ENCODE data around the gene MGAT4B. TPM values are rescaled to one million over a fixed set of nuclear protein-coding genes. Genes with fewer than 3 reads are reported as not detected.

MGAT4B gene
- total RNA-seq, 1 donor from 2014 or later = 185 TPM

GRCh38 chr5:179812997-179813607 lies 6.4 kb upstream of the MGAT4B start:
- no peak for DNase-seq (ENCODE audit: low read depth, low spot score)

- DNase-seq (ENCODE audit: low read depth, low spot score) = no peak
Measured at GRCh38 chr5:179812135-179812825, 5.6 kb upstream of the MGAT4B start.

DNA sequence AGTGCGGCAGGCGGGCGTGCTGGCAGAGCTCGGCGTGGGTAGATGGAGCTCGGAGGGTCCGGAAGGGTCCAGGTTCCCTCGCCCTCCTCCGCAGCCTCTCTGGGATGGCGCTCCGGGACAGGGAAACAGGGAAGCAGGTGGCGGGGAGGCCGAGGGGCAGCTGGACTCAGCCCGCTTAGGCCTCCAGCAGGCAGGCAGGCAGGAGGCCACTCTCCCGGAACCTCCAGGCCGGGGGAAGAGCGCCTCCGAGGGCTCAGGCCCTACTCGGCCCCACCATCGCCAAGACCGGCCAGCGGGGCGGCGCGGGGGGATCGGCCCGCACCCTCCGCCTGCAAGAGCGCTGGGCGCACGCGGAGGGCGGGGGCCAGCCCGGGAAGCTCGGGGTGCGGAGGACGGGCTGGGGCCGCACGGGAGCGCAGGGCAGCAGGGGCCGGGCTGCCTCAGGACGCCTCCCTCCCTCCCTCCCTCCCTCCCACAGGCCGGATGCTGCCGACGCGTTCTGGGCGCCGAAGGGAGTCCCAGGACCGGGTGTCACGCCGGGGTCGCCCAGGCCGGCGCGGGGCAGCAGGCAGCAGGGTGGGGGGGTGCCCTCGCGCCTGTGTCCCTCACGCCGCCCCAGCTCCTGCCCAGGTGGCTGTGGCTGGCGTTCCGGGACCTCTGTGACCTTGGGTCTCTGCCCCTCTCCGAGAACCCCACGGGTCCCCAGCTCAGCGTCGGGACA lies 977 bp downstream of the MGAT4B start:
- DNase-seq (ENCODE audit: low read depth, low spot score) = no peak

DNA sequence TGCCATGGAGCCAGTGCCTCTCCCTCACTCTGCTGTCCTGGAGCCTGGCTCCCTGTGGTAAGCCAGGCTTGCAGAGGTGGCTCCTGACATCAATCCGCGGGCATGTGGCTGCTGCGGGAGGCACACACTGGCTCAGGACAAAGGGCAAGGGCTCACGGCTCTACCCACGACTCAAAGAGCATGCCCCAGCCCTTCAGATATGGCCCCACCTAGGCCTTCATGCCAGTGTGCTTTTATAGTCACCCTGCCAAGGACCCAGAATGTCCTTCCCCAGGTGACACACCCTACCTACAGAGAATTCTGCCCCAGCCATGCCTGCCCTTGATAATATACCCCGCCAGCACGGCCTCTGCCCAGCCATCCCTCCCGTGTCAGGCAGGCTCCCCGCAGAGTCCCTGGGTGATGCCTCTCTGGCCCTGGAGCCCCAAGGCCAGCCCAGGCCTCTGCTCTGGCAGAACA lies 1.6 kb downstream of the MGAT4B start:
- DNase-seq (ENCODE audit: low read depth, low spot score) = no peak

GRCh38 chr5:179804555-179804947 lies 2.1 kb downstream of the MGAT4B start:
- no peak for DNase-seq (ENCODE audit: low read depth, low spot score)

GRCh38 chr5:179803651-179804554 lies 2.8 kb downstream of the MGAT4B start:
- no peak for DNase-seq (ENCODE audit: low read depth, low spot score)

- no peak for DNase-seq (ENCODE audit: low read depth, low spot score)
Measured at GRCh38 chr5:179802950-179803562, 3.6 kb downstream of the MGAT4B start.

DNA sequence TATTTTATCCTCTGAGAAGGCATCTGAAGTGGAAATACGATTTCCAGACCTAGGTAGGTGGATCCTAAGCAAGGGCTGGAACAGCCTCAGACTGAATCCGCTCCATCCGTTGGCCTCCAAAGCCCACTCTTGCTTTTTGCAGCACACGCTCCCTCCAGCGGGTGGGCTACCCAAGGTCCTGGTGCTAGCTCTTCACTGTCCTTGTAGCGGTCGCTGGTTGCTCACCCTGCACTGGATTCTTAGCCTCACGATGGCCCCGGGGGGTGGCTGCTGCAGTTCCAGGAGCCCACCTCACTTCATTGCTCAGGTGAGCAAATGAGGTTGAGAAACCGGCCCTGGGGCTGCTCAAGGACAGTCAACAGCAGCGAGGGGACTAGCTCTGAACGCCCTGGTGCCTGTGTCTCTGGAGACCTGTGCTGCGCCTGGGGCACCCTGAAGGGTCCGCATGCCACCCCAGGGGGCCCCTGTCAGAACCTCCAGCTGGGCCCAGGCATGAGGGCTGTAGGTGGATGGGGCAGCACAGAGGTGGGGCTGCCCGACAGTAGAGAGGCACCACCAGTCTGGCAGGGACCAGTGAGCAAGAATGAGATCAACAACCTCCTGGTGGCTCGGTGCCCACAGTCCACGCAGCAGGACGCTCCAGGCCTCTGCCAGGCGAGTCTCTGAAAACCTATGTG lies 4.3 kb downstream of the MGAT4B start:
- DNase-seq (ENCODE audit: low read depth, low spot score) = no peak

- DNase-seq (ENCODE audit: low read depth, low spot score) = no peak
Measured at GRCh38 chr5:179801304-179802206, 5.1 kb downstream of the MGAT4B start.

- no peak for DNase-seq (ENCODE audit: low read depth, low spot score)
Measured at GRCh38 chr5:179800696-179801201, 5.9 kb downstream of the MGAT4B start.

DNA sequence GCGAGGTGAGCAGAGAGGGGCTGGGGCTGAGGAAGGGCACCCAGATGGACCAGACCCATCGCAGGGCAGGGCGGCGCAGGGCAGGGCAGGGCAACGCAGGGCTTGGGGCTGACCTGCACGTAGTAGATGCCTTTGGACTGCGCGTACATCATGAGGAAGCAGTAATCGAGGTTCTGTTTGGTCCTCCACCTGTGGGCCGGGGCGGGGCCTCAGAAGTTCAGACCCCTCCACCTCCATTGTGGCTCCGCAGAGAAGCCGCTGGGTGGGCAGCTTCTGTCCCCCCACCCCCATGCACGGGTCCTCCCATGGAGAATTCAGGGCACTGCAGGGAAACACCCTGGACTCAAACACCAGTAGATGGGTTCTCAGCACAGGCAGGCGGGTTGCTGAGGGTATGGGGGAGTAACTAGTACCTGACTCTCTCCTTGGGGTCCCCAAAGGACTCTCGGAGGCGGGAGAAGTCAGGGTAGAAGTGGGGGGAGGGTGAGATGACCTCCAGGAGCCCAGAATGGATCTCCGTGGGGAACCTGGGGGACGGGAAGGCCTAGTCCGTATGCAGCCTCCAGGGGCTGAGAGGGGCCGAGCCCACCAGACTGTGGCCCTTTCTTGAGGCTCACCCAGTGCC lies 6.5 kb downstream of the MGAT4B start:
- DNase-seq (ENCODE audit: low read depth, low spot score) = no peak

DNA sequence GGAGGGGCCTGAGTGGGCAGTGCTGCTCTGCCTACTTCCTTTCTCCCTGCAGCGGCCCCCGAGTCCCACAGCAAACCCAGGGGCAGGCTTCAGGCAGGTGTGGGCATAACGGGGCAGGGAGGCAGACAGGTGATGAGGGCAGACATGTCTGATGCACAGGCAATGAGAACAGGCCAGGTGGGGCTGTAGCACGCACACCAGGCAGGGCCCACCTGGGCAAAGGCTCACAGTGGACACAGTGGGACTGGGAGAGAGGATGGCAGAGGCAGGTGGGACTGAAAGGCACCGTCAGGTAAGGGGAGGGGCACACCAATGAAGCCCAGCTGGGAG lies 7.1 kb downstream of the MGAT4B start:
- DNase-seq (ENCODE audit: low read depth, low spot score) = no peak

DNA sequence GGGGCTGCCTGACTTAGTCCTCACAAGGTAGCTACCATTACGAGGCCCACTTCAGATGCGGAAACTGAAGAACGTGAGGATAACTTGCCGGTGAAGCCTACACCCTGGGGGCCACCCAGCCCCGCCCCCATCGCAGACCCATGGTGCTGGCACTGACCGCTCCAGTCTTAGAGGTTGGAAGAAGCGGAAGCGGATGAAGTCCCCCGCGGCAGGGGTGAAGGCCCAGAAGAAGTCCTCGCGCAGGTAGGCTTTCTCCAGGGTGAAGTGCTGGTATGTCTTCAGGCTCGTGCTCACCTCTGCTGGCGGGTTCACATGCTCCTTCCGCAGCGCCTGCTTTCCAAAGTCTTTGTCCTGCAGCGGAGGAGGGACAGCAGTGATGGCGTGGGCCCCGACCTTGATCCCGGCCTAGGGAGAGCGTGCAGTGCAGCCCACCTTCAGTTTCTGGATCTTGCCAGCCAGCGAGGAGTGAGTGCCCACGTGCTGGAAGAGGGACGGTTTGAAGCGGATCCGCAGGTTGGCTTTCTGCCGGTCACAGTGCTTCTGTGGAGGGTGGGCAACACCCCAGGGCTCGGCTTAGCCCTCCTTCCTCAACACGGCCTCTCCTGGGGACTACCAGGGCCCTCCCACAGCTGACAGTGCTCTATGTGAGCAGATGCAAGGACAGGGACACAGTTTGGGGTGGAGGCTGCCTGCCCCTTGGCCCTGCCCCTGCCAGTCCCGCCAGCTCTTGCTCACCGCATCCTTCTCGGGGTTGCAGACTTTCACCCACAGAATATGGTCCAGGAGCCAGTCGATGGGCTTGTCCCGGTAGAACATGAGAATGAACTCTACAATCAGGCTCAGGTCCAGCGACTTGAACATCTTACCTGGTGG lies 7.7 kb downstream of the MGAT4B start:
- no peak for DNase-seq (ENCODE audit: low read depth, low spot score)

DNA sequence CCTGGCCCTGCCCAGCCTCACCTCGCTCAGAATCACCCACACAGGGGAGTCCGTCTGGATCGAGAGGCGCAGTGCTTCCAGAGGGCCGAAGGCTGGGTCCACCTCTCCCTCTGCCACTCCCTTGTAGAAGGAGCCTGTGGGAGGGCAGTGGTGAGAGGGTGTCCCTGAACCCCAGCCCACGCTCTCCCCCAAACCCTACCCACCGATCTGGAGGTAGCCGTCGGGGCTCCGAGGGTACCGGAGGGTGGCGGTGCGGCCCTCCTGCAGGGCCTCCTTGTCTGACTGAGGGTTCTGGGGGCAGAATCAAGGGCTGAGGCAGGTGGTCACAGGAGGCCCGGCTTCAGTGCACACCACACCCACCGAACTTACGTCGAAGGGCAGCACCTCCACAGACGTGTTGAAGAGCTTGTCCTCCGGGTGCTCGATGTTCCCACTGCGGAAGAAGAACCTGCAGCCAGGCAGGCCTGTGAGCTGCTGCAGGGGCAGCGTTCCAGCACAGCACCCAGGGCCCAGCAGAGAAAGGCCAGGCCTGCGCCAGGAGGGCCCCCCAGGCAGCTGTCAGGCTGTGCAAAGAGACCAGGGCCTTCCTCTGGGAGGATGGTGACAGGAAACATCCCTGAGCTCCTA lies 8.4 kb downstream of the MGAT4B start:
- no peak for DNase-seq (ENCODE audit: low read depth, low spot score)

GRCh38 chr5:179797741-179798140 lies 8.9 kb downstream of the MGAT4B start:
- DNase-seq (ENCODE audit: low read depth, low spot score) = no peak

DNA sequence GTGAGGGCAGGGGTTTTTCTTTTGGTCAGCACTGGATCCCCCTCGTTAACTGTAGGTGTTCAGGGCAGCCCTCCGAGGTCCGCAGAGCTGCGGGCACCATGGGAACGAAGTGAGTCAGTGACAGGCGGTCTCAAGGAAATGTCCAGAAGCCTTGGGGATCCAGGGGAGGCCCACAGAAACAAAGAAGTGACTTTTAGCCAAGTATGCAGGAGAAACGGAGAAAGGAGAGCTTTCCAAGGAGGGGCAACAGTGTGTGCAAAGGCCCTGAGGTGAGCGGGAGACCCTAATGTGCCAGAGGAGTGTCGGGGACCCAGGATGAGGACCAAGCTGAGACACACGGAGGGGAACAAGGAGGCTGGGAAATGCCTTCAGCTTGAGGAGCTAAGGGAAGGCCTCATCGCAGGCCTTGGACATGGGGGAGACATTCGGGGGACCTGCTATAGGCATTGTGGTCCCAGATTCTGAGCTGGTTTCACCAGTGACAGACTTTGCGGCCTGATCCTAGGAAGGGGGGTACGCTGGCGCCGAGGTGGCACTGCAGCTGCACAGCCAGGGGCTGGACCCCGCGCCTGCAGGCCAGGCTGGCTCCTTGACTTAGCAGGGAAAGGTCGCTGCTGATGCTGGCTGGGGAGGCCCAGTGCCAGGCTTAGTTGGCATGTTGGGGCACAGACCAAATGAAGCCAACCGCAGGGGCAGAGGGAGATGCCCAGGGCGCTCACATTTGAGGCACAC lies 9.6 kb downstream of the MGAT4B start:
- no peak for DNase-seq (ENCODE audit: low read depth, low spot score)

Data from pulmonary artery endothelial cell (primary cell).